ENCODE data around the gene RSPH6A. TPM values are rescaled to one million over a fixed set of nuclear protein-coding genes. Genes with fewer than 3 reads are reported as not detected.

RSPH6A gene
- total RNA-seq, 1 experiment from 2014 or later = 0.21 TPM

GRCh38 chr19:45798995-45799517, 16.1 kb downstream of the RSPH6A start:
- ChIA-PET POLR2A (interaction anchor here (1.0 to 2.6 kb wide), 5 partner anchors 14 to 107 kb away, joined by 3 to 41 read pairs (median 6); partner anchors contain the start of genes DMPK, QPCTL, SIX5 and SNRPD2), CTCF (interaction anchor here (0.5 to 2.8 kb wide), 25 partner anchors 9 to 758 kb away, joined by 3 to 20 read pairs (median 3); partner anchors contain the start of genes DMPK, RSPH6A and SIX5)
- peak; percentile 77 for DNase-seq (ENCODE audit: unreplicated experiment)
- no TSS peak for BruUV-seq (replicated peaks)
- Mint-ChIP-seq H3K36me3 (ENCODE audit: insufficient read depth, unreplicated experiment) (peaks cover 6% of the 10 kb centered on the region), H3K9me3 (ENCODE audit: unreplicated experiment) (no peaks in the 10 kb centered on the region), H3K4me3 (ENCODE audit: unreplicated experiment) (no peak overlapping the region), H3K27ac (ENCODE audit: low read depth, unreplicated experiment) (no peak overlapping the region), H3K27me3 (ENCODE audit: insufficient read depth, unreplicated experiment) (no peaks in the 10 kb centered on the region), H3K4me1 (ENCODE audit: insufficient read depth, unreplicated experiment) (no peaks in the 10 kb centered on the region)
- peak; percentile 80 for TF ChIP-seq CTCF (IDR thresholded peaks at IDR 0.05; ENCODE audit: unreplicated experiment)
- intact Hi-C loops (cut with micrococcal nuclease) = loop anchor here (1.0 kb wide), 1 partner anchor 29 kb away; no protein-coding TSS in a partner anchor

GRCh38 chr19:45794627-45795026, 20.5 kb downstream of the RSPH6A start:
- CTCF ChIA-PET = interaction anchor here (0.6 to 1.5 kb wide), 3 partner anchors 10 to 25 kb away, joined by 3 to 7 read pairs (median 4); partner anchors contain the start of gene SIX5
- no TSS peak for BruUV-seq (replicated peaks)
- Mint-ChIP-seq H3K27me3 (ENCODE audit: insufficient read depth, unreplicated experiment) (no peaks in the 10 kb centered on the region), H3K9me3 (ENCODE audit: unreplicated experiment) (no peaks in the 10 kb centered on the region), H3K27ac (ENCODE audit: low read depth, unreplicated experiment) (peak overlapping the region; percentile 13), H3K36me3 (ENCODE audit: insufficient read depth, unreplicated experiment) (peaks cover 5% of the 10 kb centered on the region), H3K4me3 (ENCODE audit: unreplicated experiment) (no peak overlapping the region), H3K4me1 (ENCODE audit: insufficient read depth, unreplicated experiment) (peaks cover 28% of the 10 kb centered on the region)
- POLR2A ChIA-PET = interaction anchor here (1.2 kb wide), 1 partner anchor 25 kb away, joined by 8 read pairs; the partner anchor contains the start of gene SIX5
- intact Hi-C loops (cut with micrococcal nuclease) = no loop called here
- no peak for DNase-seq (ENCODE audit: unreplicated experiment)
- TF ChIP-seq CTCF (IDR thresholded peaks at IDR 0.05; ENCODE audit: unreplicated experiment) = no peak

- ChIA-PET CTCF (interaction anchor here (1.5 kb wide), 1 partner anchor 23 kb away, joined by 7 read pairs; no protein-coding TSS in a partner anchor), POLR2A (interaction anchor here (0.7 to 2.8 kb wide), 5 partner anchors 16 to 1311 kb away, joined by 4 to 30 read pairs (median 8); partner anchors contain the start of gene SIX5)
- no peaks in the 10 kb centered on the region for H3K9me3 Mint-ChIP-seq (ENCODE audit: unreplicated experiment)
- intact Hi-C loops (cut with micrococcal nuclease) = no loop called here
- peak overlapping the region; percentile 90 for H3K27ac Mint-ChIP-seq (ENCODE audit: low read depth, unreplicated experiment)
- no peaks in the 10 kb centered on the region for H3K27me3 Mint-ChIP-seq (ENCODE audit: insufficient read depth, unreplicated experiment)
- peaks cover 13% of the 10 kb centered on the region for H3K36me3 Mint-ChIP-seq (ENCODE audit: insufficient read depth, unreplicated experiment)
- TF ChIP-seq CTCF (IDR thresholded peaks at IDR 0.05; ENCODE audit: unreplicated experiment) = no peak
- no peak overlapping the region for H3K4me3 Mint-ChIP-seq (ENCODE audit: unreplicated experiment)
- no TSS peak for BruUV-seq (replicated peaks)
- H3K4me1 Mint-ChIP-seq (ENCODE audit: insufficient read depth, unreplicated experiment) = peaks cover 28% of the 10 kb centered on the region
- DNase-seq (ENCODE audit: unreplicated experiment) = no peak
These were observed 21.2 kb downstream of the RSPH6A start for GRCh38 chr19:45793876-45794275.

GRCh38 chr19:45793178-45793564, 21.9 kb downstream of the RSPH6A start:
- intact Hi-C loops (cut with micrococcal nuclease) = no loop called here
- POLR2A ChIA-PET = interaction anchor here (0.6 to 3.0 kb wide), 12 partner anchors 9 to 162 kb away, joined by 3 to 30 read pairs (median 4); partner anchors contain the start of genes DMPK, QPCTL, SIX5 and SNRPD2
- DNase-seq (ENCODE audit: unreplicated experiment) = no peak
- no TSS peak for BruUV-seq (replicated peaks)
- Mint-ChIP-seq H3K36me3 (ENCODE audit: insufficient read depth, unreplicated experiment) (peaks cover 20% of the 10 kb centered on the region), H3K27me3 (ENCODE audit: insufficient read depth, unreplicated experiment) (no peaks in the 10 kb centered on the region), H3K4me1 (ENCODE audit: insufficient read depth, unreplicated experiment) (peaks cover 28% of the 10 kb centered on the region), H3K9me3 (ENCODE audit: unreplicated experiment) (no peaks in the 10 kb centered on the region), H3K4me3 (ENCODE audit: unreplicated experiment) (peak overlapping the region; percentile 78), H3K27ac (ENCODE audit: low read depth, unreplicated experiment) (peak overlapping the region; percentile 90)
- CTCF ChIA-PET = interaction anchor here (0.6 kb wide), 1 partner anchor 89 kb away, joined by 4 read pairs; no protein-coding TSS in a partner anchor
- TF ChIP-seq CTCF (IDR thresholded peaks at IDR 0.05; ENCODE audit: unreplicated experiment) = no peak

Measured in MCF 10A (cell line).